Ishikawa (cell line): ENCODE measurements around the gene PLXNA2.

Experiments
- CEBPB ChIP-seq: IDR thresholded peaks from 2 replicates; pipeline ENCODE4 v1.6.1; 2012
- CREB1 ChIP-seq: IDR thresholded peaks from 2 replicates; pipeline ENCODE4 v1.6.1; 2012; ENCODE audit warnings: low read depth
- EGR1 ChIP-seq: IDR thresholded peaks from 2 replicates; pipeline ENCODE4 v1.6.1; 2012
- EP300 ChIP-seq: IDR thresholded peaks from 2 replicates; pipeline ENCODE4 v1.6.1; 2012; ENCODE audit warnings: borderline replicate concordance
- FOXM1 ChIP-seq: IDR thresholded peaks from 2 replicates; pipeline ENCODE4 v1.6.1; 2012; ENCODE audit warnings: low read depth, borderline replicate concordance
- NFIC ChIP-seq: IDR thresholded peaks from 2 replicates; pipeline ENCODE4 v1.6.1; 2012
- RAD21 ChIP-seq: IDR thresholded peaks from 2 replicates; pipeline ENCODE4 v1.6.1; 2012; ENCODE audit warnings: low read depth
- TAF1 ChIP-seq: IDR thresholded peaks from 2 replicates; pipeline ENCODE4 v1.6.1; 2012; ENCODE audit warnings: low read depth, mild to moderate bottlenecking
- TCF12 ChIP-seq: IDR thresholded peaks from 2 replicates; pipeline ENCODE4 v1.6.1; 2012; ENCODE audit warnings: low read depth
- TEAD4 ChIP-seq: IDR thresholded peaks from 2 replicates; pipeline ENCODE4 v1.6.1; 2012
- YY1 ChIP-seq: IDR thresholded peaks from 2 replicates; pipeline ENCODE4 v1.6.1; 2012; ENCODE audit warnings: low read depth
- ZBTB7A ChIP-seq: IDR thresholded peaks from 2 replicates; pipeline ENCODE4 v1.6.1; 2012; ENCODE audit warnings: low read depth
- TF ChIP-seq, protein P1 (sequence below): IDR thresholded peaks from 2 replicates; pipeline ENCODE4 v1.6.1; 2012
- TF ChIP-seq, protein P2 (sequence below): IDR thresholded peaks from 2 replicates; pipeline ENCODE4 v1.6.1; 2012
- TF ChIP-seq, protein P3 (sequence below): IDR thresholded peaks from 2 replicates; pipeline ENCODE4 v1.6.1; 2012; ENCODE audit warnings: low read depth, mild to moderate bottlenecking

Gene PLXNA2

DNA sequence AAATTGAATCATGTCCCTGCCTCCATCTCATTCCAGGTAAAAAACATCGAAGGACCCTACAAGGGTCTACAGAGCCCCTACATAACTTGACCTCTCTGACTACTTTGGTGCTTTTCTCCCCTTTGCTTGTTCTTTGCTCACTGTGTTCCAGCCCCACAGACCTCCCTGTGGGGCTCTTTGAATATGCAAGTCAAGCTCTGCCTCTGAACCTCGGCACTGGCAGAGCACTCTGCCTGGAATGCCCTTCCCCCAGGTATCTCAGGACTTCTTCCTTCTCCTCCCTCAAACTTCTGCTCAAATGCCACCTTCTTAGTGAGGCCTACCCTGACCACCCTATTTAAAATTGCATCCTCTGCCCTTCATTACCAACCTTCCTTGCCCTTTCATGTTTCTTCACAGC is 245.5 kb downstream of the PLXNA2 start:
- TF ChIP-seq, protein P1, sequence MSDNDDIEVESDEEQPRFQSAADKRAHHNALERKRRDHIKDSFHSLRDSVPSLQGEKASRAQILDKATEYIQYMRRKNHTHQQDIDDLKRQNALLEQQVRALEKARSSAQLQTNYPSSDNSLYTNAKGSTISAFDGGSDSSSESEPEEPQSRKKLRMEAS = no peak
- TF ChIP-seq, protein P2, sequence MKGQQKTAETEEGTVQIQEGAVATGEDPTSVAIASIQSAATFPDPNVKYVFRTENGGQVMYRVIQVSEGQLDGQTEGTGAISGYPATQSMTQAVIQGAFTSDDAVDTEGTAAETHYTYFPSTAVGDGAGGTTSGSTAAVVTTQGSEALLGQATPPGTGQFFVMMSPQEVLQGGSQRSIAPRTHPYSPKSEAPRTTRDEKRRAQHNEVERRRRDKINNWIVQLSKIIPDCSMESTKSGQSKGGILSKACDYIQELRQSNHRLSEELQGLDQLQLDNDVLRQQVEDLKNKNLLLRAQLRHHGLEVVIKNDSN = no peak
- TF ChIP-seq TAF1 = no peak
- no peak for TF ChIP-seq ZBTB7A
- no peak for TF ChIP-seq FOXM1
- TF ChIP-seq CEBPB = no peak
- no peak for TF ChIP-seq RAD21
- TF ChIP-seq TEAD4 = no peak
- no peak for TF ChIP-seq NFIC
- TF ChIP-seq, protein P3, sequence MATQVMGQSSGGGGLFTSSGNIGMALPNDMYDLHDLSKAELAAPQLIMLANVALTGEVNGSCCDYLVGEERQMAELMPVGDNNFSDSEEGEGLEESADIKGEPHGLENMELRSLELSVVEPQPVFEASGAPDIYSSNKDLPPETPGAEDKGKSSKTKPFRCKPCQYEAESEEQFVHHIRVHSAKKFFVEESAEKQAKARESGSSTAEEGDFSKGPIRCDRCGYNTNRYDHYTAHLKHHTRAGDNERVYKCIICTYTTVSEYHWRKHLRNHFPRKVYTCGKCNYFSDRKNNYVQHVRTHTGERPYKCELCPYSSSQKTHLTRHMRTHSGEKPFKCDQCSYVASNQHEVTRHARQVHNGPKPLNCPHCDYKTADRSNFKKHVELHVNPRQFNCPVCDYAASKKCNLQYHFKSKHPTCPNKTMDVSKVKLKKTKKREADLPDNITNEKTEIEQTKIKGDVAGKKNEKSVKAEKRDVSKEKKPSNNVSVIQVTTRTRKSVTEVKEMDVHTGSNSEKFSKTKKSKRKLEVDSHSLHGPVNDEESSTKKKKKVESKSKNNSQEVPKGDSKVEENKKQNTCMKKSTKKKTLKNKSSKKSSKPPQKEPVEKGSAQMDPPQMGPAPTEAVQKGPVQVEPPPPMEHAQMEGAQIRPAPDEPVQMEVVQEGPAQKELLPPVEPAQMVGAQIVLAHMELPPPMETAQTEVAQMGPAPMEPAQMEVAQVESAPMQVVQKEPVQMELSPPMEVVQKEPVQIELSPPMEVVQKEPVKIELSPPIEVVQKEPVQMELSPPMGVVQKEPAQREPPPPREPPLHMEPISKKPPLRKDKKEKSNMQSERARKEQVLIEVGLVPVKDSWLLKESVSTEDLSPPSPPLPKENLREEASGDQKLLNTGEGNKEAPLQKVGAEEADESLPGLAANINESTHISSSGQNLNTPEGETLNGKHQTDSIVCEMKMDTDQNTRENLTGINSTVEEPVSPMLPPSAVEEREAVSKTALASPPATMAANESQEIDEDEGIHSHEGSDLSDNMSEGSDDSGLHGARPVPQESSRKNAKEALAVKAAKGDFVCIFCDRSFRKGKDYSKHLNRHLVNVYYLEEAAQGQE = no peak
- TF ChIP-seq EGR1 = no peak
- no peak for TF ChIP-seq CREB1
- no peak for TF ChIP-seq EP300
- TF ChIP-seq YY1 = no peak
- TF ChIP-seq TCF12 = no peak

DNA sequence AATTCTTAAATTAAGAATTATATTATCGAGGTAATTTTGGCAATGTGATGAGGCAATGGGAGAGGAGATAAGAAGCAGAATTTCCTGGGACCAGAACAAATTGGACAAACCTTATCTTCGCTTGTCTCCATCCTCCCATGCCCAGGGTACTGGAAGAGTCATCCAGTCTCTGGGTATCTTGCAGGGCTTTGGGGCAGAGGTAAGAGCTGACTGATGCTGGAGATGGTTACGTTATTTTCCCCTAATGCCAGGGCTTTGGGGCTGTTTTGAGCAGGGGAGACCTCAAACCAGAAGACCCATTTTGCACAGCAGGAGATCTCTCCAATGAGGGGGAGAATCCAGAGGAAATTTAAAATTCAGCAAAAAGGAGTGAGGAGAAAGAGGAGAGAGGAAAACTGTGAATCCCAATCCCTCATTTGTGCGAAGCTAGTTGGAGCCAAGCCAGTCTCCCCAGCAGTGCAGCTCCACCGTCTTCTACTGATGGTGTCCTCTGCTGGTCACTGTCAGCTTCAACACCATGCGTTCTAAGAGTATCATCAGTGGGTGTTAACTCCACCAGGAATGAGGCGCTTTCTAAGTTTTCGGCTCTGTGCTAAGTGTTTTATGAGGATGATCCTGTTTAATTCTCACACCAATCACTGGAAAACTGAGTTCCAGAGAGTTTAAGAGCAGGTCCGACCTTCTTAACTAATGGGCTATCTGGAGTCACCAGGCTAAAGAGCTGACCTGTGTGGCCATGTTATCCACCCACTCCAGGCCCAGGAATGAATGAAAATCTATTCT is 246.5 kb downstream of the PLXNA2 start:
- TF ChIP-seq, protein P1 = no peak
- TF ChIP-seq RAD21 (peak; percentile 56), YY1 (no peak), NFIC (peak; percentile 76)

DNA sequence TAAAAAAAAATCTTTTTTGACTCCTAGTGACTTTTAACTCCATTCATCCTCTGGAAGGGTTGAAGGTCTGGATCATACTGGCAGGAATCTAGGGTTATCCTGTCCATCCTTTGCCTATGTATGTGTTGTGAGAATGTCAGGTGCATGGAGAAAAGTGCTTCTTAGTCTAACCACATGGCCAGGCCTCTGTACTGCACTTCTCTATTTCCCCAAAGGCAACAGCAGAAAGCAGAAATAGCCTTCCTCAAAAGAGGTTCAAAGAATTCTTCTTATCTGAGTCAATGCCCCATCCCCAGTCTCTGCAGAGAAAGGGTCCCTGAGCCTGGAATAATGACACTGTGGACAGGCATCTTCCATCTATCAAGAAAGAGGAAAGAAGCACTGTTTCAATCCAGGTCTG is 247.5 kb downstream of the PLXNA2 start:
- TF ChIP-seq CEBPB = no peak

DNA sequence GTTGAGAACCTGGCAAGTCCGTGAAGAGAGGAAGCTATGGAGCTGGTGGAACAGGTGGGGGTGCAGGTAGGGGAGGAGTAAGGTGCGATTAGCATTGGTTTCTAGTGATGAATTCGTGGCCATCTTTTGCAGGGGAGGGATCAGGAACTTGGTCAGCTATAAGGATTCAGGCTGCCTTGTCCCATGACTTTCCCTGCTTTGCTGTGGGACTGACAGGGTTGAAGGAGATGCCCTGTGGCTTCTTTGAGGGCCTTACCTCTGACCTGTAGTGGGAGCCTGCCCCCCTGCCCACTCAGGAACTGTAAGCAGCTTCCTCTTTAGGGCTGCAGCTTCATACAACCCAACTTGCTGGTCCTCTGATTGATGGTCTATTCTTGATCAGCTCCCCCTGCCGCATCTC is 248.6 kb downstream of the PLXNA2 start:
- TF ChIP-seq, protein P2 = no peak
- TF ChIP-seq, protein P1 = no peak
- no peak for TF ChIP-seq NFIC
- TF ChIP-seq TCF12 = no peak
- TF ChIP-seq ZBTB7A = no peak
- TF ChIP-seq TAF1 = no peak
- no peak for TF ChIP-seq YY1
- no peak for TF ChIP-seq CREB1

DNA sequence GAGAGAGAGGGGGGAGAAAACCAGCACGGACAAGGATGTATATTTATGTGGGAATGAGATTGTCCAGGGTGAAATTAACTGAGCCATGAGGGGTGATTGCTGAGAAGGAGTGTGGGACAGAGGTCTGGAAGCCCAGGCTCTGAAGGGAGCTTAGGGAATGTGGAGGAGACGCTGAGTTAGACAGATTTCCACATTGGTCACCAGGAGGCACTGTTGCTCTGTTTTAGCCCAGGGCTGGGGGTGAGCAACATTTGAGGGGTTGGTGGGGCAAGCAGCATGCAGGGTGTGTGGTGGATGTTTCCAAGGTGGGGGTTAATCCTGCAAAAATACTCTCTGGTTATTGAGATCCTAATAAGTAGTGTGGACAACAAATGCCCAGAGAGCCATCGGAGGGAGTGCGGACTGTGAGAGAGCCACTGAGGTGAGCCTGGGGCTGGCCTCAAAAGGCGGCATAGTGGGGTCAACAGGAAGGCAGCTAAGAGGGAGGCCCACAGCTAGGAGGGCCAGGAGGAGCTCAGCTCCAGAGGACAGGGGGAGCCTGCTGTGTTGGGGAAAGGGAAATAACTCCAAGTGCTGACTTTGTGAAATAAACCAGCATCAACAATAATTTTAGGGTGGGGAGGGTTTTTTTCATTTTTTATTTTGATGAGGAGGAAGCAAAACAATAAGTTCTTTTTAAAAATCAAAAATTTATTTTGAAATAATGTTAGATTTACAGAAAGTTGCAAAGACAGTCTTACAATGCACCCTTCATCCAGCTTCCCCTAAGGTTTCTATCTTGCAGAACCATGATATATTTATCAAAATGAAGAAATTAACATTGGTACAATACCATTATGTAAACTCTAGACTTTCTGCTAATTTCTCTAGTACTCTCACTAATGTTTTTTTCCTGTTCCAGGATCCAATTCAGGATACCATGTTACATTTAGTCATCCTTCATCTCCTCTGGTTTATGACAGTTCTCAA is 250.4 kb downstream of the PLXNA2 start:
- peak; percentile 50 for TF ChIP-seq RAD21
- no peak for TF ChIP-seq CEBPB

DNA sequence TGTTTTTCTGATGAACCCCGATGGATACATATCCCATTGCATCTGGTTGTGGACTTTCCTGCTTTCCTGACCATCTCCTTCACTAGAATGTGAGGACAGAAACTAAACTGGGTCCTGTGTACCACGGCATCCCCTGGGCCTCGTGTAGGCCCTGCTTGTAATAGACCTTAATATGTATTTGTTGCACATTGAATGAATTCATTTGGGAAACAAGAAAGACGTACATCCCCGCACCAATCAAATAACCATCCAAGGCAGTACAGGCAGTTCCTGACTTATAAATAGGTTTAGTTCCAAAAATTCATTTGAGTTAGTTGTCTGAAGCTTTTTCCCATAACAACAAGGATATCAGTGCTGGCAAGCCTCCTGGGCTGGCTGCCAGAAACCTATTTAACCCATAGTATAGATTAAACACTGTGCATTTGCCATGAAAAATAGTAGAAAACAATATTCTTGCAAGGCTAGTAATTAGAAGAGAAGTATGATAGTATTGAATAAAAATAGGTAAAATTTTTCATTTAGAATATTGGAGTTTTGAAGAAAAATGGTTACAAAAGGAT is 251.4 kb downstream of the PLXNA2 start:
- no peak for TF ChIP-seq NFIC
- no peak for TF ChIP-seq TAF1
- TF ChIP-seq, protein P1 = no peak
- TF ChIP-seq TEAD4 = no peak
- no peak for TF ChIP-seq YY1
- no peak for TF ChIP-seq EGR1
- TF ChIP-seq RAD21 = no peak
- TF ChIP-seq CREB1 = no peak
- TF ChIP-seq, protein P2 = no peak
- TF ChIP-seq EP300 = no peak
- no peak for TF ChIP-seq CEBPB
- no peak for TF ChIP-seq FOXM1
- TF ChIP-seq, protein P3 = no peak
- TF ChIP-seq TCF12 = no peak
- no peak for TF ChIP-seq ZBTB7A
